GM19351 (cell line): ENCODE measurements around the gene AKR1C4.
"Not testable (repeated sequence)": the region's sequence is repeated elsewhere in the genome, so short reads cannot be mapped to it uniquely, and the experiment has no call there.

Experiments
- ATAC-seq: cut with Tn5 transposase; IDR thresholded peaks from one replicate; pipeline ENCODE4 v1.9.1; 2021; ENCODE audit warnings: mild to moderate bottlenecking, moderate library complexity; ENCODE audit not compliant: unreplicated experiment

The AKR1C4 gene

GRCh38 chr10:5196702-5197113 lies at the start of gene AKR1C4:
Gene AKR1C4, plus strand, starts transcription at chr10:5196837. Its CDS starts 31 bp downstream, at chr10:5196868.
- ATAC-seq = no peak

DNA sequence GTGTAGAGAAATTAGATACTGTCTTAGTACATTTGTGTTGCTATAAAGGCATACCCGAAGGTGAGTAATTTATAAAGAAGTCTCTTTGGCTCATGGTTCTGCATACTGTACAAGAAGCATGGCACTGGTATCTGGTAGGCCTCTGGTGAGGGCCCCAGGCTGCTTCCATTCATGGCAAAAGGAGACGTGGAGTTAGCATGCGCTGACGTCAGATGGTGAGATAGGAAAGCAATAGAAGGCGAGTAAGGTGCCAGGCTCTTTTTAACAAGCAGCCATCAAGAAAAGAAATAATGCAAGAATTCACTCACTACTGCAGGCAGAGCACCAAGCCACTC lies 49.8 kb upstream of the AKR1C4 start:
- no peak for ATAC-seq

GRCh38 chr10:5147255-5147980 lies 49.2 kb upstream of the AKR1C4 start:
- ATAC-seq = no peak

DNA sequence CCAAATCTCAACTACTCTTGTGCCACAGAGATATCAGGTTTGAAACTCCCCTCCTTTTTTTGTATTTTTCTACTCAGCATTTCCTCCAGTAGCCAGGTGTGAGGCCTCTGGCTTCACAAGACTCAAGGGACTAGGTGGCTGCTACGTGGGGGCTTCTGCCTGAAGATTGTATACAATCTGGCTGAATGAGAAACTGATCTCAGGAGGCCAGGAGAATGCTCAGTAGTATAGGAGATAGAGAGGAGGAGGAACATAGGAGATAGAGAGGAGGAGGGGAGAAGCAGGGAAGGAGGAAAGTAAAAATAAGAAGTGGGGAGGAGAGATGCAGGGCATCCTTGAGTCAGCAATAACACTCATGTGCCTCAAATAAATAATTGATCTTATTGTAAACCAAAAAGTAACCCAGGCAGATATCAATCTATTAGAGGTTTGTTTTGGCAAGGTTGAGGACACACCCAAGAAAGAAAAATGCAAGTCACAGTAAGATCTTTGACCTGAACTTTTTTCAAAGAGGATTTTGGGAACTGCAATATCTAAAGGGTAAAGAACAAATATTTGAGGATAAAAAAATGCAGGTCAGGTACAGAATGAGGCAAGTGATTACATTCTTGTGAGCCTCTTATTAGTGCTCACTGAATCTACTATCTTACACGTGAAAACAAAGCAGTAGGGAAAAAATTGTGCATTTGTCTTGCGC lies 48.5 kb upstream of the AKR1C4 start:
- no peak for ATAC-seq

GRCh38 chr10:5148678-5149032 lies 48.0 kb upstream of the AKR1C4 start:
- no peak for ATAC-seq

GRCh38 chr10:5151076-5151475 lies 45.6 kb upstream of the AKR1C4 start:
- no peak for ATAC-seq

- no peak for ATAC-seq
Measured at GRCh38 chr10:5155951-5156350, 40.7 kb upstream of the AKR1C4 start.

DNA sequence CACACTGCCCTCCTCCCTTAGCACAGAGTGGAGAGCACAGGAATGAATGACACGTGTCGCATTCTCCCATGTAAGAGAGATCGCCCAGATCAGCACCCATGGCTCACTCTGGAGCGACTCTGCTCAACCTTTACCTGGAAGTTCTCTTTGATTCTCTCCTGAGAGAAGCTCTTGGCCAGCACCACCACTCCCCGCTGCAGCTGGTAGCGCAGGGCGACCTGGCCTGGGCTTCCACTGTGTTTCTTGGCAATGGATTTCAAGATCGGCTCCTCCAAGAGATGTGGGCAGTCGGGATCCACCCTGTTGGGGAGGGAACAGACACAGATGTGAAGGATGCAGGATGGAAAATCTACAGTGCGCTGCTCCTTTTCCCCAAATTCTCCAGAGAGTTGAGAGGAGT lies 39.1 kb upstream of the AKR1C4 start:
- no peak for ATAC-seq

DNA sequence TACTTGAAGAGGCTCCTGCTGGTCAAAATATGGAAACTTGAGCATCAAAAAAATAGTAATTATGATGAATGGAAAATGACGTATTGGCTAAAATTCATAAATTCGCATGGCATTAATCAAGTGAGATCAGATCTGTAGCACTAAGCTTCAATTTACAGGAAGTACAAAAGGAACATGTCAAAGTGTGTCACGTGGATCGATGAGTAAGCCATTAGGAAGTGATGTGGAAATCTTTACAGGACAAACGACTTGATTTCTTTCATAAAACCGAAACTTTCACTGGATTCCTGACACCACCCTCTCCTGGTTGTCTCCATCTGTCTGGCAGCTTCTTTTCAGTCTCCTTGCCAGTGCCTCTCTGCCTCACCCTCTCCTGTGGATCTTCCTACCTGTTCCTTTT lies 37.5 kb upstream of the AKR1C4 start:
- no peak for ATAC-seq

GRCh38 chr10:5163487-5163886 lies 33.1 kb upstream of the AKR1C4 start:
- no peak for ATAC-seq

- no peak for ATAC-seq
Measured at GRCh38 chr10:5165738-5166137, 30.9 kb upstream of the AKR1C4 start.

- no peak for ATAC-seq
Measured at GRCh38 chr10:5168897-5169420, 27.7 kb upstream of the AKR1C4 start.

- ATAC-seq = not testable (repeated sequence)
Measured at GRCh38 chr10:5175581-5175980, 21.1 kb upstream of the AKR1C4 start.

DNA sequence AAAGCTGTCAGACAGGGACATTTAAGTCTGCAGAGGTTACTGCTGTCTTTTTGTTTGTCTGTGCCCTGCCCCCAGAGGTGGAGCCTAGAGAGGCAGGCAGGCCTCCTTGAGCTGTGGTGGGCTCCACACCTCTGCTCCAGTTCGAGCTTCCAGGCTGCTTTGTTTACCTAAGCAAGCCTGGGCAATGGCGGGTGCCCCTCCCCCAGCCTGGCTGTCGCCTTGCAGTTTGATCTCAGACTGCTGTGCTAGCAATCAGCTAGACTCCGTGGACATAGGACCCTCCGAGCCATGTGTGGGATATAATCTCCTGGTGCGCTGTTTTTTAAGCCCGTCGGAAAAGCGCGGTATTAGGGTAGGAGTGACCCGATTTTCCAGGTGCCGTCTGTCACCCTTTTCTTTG lies 16.1 kb upstream of the AKR1C4 start:
- ATAC-seq = not testable (repeated sequence)

- no peak for ATAC-seq
Measured at GRCh38 chr10:5183923-5184322, 12.7 kb upstream of the AKR1C4 start.

GRCh38 chr10:5184987-5185775 lies 11.5 kb upstream of the AKR1C4 start, which contains the start of gene AKR1C8:
Gene AKR1C8, minus strand, starts transcription at chr10:5185150. Its CDS starts 46 bp downstream, at chr10:5185104.
- ATAC-seq = no peak

- ATAC-seq = no peak
Measured at GRCh38 chr10:5187867-5188266, 8.8 kb upstream of the AKR1C4 start.

- ATAC-seq = no peak
Measured at GRCh38 chr10:5188358-5188757, 8.3 kb upstream of the AKR1C4 start.

GRCh38 chr10:5194431-5194830 lies 2.2 kb upstream of the AKR1C4 start:
- no peak for ATAC-seq

DNA sequence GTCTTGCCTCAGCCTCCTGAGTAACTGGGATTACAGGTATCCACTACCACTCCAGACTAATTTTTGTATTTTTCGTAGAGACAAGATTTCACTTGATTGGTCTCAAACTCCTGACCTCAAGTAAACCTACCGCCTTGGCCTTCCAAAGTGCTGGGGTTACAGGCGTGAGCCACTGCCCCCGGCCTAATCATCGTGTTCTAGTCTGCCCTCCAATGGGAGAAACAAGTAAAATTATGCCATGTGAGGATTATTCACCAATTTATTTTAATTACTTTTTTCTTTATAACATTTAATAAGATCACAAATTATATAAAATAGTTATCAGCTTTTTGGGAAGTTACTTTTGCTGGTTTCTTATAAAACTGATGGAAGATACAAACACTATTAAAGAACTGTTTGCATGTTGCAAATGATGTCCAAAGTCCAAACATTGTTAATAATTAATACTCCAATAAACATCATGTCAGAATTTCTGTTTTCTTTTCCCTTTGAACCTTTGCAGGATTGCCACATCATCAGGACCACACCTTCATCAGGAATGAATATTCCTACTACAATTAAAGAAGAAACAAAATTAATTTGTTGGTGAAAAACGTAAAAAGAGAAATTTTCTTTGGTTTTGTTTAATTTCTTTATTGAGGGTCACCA lies 786 bp upstream of the AKR1C4 start:
- no peak for ATAC-seq

GRCh38 chr10:5198386-5198785 lies 1.7 kb downstream of the AKR1C4 start:
- no peak for ATAC-seq
